Right lobe of liver (tissue), 4 donors: ENCODE results near the gene LAMC1.

Experiments used
- POLR2A ChIP-seq: fragments of 450-650 bp; IDR thresholded peaks from one replicate; pipeline ENCODE4 v1.6.1; 2017; ENCODE audit warnings: antibody characterized with exemption, mild to moderate bottlenecking
- TF ChIP-seq, protein P1 (sequence below), 4 donors: fragments of 200-600 bp in 3 of 4; fragments of 450-650 bp in 1 of 4; IDR thresholded peaks; one replicate each; pipeline versions ENCODE4 v1.5.1 to v1.8.0; 2016 to 2022; ENCODE audit warnings: antibody characterized with exemption in 4 of 4, mild to moderate bottlenecking in 2 of 4
- donor health status: DM: no; HTN: no; CAD: no.
- donor health status: DM: no; HTN: no; CAD: no.
- donor health status: DM: no; HTN: yes; CAD: no.

DNA sequence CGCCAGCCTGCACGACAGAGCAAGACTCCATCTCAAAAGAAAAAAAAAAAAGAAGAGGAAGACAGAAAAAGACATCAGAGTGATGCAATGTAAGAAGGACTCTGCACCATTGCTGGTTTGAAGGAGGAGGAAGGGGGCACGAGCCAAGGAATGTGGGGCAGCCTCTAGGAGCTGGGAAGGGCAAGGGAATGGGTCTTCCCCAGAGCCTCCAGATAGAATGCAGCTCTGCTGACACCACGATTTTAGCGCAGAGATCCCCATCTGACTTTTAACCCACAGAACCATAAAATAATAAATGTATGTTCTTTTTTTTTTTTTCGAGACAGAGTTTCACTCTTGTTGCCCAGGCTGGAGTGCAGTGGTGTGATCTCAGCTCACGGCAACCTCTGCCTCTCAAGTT, 129.0 kb downstream of the LAMC1 start:
- TF ChIP-seq, protein P1, sequence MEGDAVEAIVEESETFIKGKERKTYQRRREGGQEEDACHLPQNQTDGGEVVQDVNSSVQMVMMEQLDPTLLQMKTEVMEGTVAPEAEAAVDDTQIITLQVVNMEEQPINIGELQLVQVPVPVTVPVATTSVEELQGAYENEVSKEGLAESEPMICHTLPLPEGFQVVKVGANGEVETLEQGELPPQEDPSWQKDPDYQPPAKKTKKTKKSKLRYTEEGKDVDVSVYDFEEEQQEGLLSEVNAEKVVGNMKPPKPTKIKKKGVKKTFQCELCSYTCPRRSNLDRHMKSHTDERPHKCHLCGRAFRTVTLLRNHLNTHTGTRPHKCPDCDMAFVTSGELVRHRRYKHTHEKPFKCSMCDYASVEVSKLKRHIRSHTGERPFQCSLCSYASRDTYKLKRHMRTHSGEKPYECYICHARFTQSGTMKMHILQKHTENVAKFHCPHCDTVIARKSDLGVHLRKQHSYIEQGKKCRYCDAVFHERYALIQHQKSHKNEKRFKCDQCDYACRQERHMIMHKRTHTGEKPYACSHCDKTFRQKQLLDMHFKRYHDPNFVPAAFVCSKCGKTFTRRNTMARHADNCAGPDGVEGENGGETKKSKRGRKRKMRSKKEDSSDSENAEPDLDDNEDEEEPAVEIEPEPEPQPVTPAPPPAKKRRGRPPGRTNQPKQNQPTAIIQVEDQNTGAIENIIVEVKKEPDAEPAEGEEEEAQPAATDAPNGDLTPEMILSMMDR (IDR thresholded peaks at IDR 0.05): no peak
- no peak for TF ChIP-seq POLR2A
